Ascending aorta (tissue), 2 donors: ENCODE measurements around the gene GABRB2. TPM values are rescaled to one million over a fixed set of nuclear protein-coding genes. Genes with fewer than 3 reads are reported as not detected.

ENCODE experiments used
- DNase-seq, 2 donors: peaks; one replicate each; pipeline ENCODE4 v3.0.0-alpha.2; 2019; ENCODE audit warnings: low spot score in 2 of 2
- H3K27ac ChIP-seq, 2 donors: fragments of 200-600 bp; sonication (generic); one replicate each; pipeline ENCODE4 v1.5.1; 2016 to 2017; ENCODE audit warnings: mild to moderate bottlenecking in 1 of 2
- H3K27me3 ChIP-seq: fragments of 200-600 bp; sonication (generic); one replicate; pipeline ENCODE4 v1.5.1; 2017
- H3K36me3 ChIP-seq, 2 donors: fragments of 200-600 bp; sonication (generic); one replicate each; pipeline ENCODE4 v1.5.1; 2016
- H3K4me1 ChIP-seq, 2 donors: fragments of 200-600 bp; sonication (generic); one replicate each; pipeline ENCODE4 v1.5.1; 2016 to 2017; ENCODE audit warnings: mild to moderate bottlenecking in 1 of 2
- H3K4me3 ChIP-seq, 2 donors: fragments of 200-600 bp; sonication (generic); one replicate each; pipeline ENCODE4 v1.5.1; 2016 to 2017; ENCODE audit warnings: mild to moderate bottlenecking in 1 of 2
- H3K9me3 ChIP-seq, 2 donors: fragments of 200-600 bp; sonication (generic); one replicate each; pipeline ENCODE4 v1.5.1; 2016
- CTCF ChIP-seq, 3 experiments: fragments of 200-600 bp in 2 of 3; fragments of 450-650 bp in 1 of 3; sonication (generic) in 2 of 3; IDR thresholded peaks; one replicate each; pipeline ENCODE4 v1.5.1; 2016 to 2019; ENCODE audit warnings: antibody characterized with exemption in 3 of 3, mild to moderate bottlenecking in 1 of 3, moderate library complexity in 1 of 3
- intact Hi-C: fragments of 100-400 bp; cut with DNase I; formaldehyde crosslinking; loops from one replicate; pipeline ENCODE4 v1.15.1; 2023
- total RNA-seq: library from RNA; depleted of rRNA; stranded (reverse); fragments of >200 nt; gene quantifications from one replicate; pipeline ENCODE4 v1.1.0, GENCODE V29; 2016

The GABRB2 gene
- total RNA-seq, 1 donor from 2014 or later: 0.21 TPM

- Histone ChIP-seq H3K4me1 (no peaks in the 10 kb centered on the region), H3K9me3 (no peaks in the 10 kb centered on the region)
Measured at GRCh38 chr5:161403996-161404395, 142.5 kb downstream of the GABRB2 start.

GRCh38 chr5:161403121-161403520 lies 143.4 kb downstream of the GABRB2 start:
- no peaks in the 10 kb centered on the region for H3K27me3 ChIP-seq
- no peaks in the 10 kb centered on the region for H3K9me3 ChIP-seq

More at GRCh38 chr5:161403996-161404395, 142.5 kb downstream of the GABRB2 start:
- no peak for TF ChIP-seq CTCF (IDR thresholded peaks at IDR 0.05)
- Histone ChIP-seq H3K4me3 (no peak overlapping the region), H3K27me3 (no peaks in the 10 kb centered on the region), H3K36me3 (no peaks in the 10 kb centered on the region), H3K27ac (no peak overlapping the region)
- intact Hi-C loops: no loop called here
- no peak for DNase-seq

GRCh38 chr5:161400583-161400982 lies 145.9 kb downstream of the GABRB2 start:
- TF ChIP-seq CTCF (IDR thresholded peaks at IDR 0.05): no peak
- Histone ChIP-seq H3K36me3 (no peaks in the 10 kb centered on the region), H3K27me3 (no peaks in the 10 kb centered on the region), H3K4me3 (no peak overlapping the region), H3K9me3 (no peaks in the 10 kb centered on the region), H3K27ac (no peak overlapping the region), H3K4me1 (no peaks in the 10 kb centered on the region)
- DNase-seq: no peak
- intact Hi-C loops: no loop called here

More at GRCh38 chr5:161403121-161403520, 143.4 kb downstream of the GABRB2 start:
- Histone ChIP-seq H3K4me3 (no peak overlapping the region), H3K36me3 (no peaks in the 10 kb centered on the region), H3K4me1 (no peaks in the 10 kb centered on the region), H3K27ac (no peak overlapping the region)
- TF ChIP-seq CTCF (IDR thresholded peaks at IDR 0.05): no peak
- intact Hi-C loops: no loop called here
- no peak for DNase-seq

- intact Hi-C loops: no loop called here
- Histone ChIP-seq H3K36me3 (no peaks in the 10 kb centered on the region), H3K27ac (no peak overlapping the region), H3K27me3 (no peaks in the 10 kb centered on the region), H3K9me3 (no peaks in the 10 kb centered on the region), H3K4me1 (no peaks in the 10 kb centered on the region), H3K4me3 (no peak overlapping the region)
- DNase-seq: no peak
- no peak for TF ChIP-seq CTCF (IDR thresholded peaks at IDR 0.05)
Measured at GRCh38 chr5:161399996-161400562, 146.4 kb downstream of the GABRB2 start.

GRCh38 chr5:161397448-161397847 lies 149.1 kb downstream of the GABRB2 start:
- H3K4me3 ChIP-seq: no peak overlapping the region
- H3K36me3 ChIP-seq: no peaks in the 10 kb centered on the region
- no peaks in the 10 kb centered on the region for H3K9me3 ChIP-seq
- TF ChIP-seq CTCF (IDR thresholded peaks at IDR 0.05): no peak
- intact Hi-C loops: no loop called here
- no peak overlapping the region for H3K27ac ChIP-seq
- DNase-seq: no peak
- H3K4me1 ChIP-seq: no peaks in the 10 kb centered on the region
- H3K27me3 ChIP-seq: no peaks in the 10 kb centered on the region

GRCh38 chr5:161396171-161396570 lies 150.4 kb downstream of the GABRB2 start:
- no peaks in the 10 kb centered on the region for H3K27me3 ChIP-seq
- no peaks in the 10 kb centered on the region for H3K4me1 ChIP-seq
- intact Hi-C loops: no loop called here
- H3K27ac ChIP-seq: no peak overlapping the region
- H3K9me3 ChIP-seq: no peaks in the 10 kb centered on the region
- H3K4me3 ChIP-seq: no peak overlapping the region
- DNase-seq: no peak
- no peaks in the 10 kb centered on the region for H3K36me3 ChIP-seq
- no peak for TF ChIP-seq CTCF (IDR thresholded peaks at IDR 0.05)
